ENCODE measurements around the gene TARS2. TPM values are rescaled to one million over a fixed set of nuclear protein-coding genes. Genes with fewer than 3 reads are reported as not detected.

TARS2 gene
- total and polyA plus RNA-seq, 2 donors from 2014 or later = 20.4 to 25.6 TPM

DNA sequence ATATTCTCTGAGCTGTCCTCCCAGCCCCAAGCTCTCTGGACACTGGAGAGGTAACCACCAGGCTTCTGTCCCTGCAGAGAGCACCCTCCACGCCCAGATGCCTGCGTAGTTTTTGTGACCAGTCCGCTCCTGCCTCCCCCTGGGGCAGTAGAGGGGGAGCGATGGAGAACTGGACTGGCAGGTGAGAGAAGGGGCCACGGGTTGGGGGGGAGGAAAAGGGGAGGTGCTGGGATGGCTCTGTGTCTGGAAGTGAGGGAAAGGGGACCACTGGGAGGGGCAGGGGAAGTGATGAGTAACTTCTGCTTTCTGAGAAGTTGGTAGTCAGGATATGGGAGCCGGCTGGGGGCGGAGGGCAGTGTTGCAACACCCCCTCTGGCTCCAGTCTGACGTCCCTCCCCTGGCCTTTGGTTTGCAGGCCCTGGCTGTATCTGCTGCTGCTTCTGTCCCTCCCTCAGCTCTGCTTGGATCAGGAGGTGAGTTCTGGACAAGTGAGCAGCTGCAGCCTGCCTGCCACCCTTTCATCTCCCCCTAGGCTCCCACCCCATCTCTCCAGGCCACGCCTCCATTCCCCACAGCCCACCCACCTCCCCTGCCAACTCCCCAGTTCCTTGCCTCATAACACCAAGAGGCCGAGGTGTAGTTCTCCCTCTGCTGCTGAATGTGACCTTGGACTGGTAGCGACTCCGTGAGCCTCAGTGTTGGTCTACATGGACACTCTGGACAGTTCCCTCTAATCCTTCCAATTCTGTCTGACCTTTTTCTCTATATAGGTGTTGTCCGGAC is 65.1 kb downstream of the TARS2 start:
- peaks cover 0 to 14% (median 7%) of the 10 kb centered on the region in 3 donors for H3K4me1 ChIP-seq (ENCODE audit: control insufficient read depth in 2 of 3, insufficient read depth in 2 of 3, low read depth in 1 of 3, low read length in 3 of 3)

DNA sequence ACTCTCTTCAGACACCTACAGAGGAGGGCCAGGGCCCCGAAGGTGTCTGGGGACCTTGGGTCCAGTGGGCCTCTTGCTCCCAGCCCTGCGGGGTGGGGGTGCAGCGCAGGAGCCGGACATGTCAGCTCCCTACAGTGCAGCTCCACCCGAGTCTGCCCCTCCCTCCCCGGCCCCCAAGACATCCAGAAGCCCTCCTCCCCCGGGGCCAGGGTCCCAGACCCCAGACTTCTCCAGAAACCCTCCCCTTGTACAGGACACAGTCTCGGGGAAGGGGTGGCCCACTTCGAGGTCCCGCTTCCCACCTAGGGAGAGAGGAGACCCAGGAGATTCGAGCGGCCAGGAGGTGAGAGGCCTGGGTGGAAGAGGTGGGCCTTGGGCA is 65.7 kb downstream of the TARS2 start:
- Histone ChIP-seq H3K27me3 (ENCODE audit: control insufficient read depth, insufficient read depth, low read length) (no peaks in the 10 kb centered on the region), H3K27ac (ENCODE audit: low read depth in 2 of 2, low read length in 2 of 2) (peak overlapping the region in 1 of 2 donors; percentile 69), H3K9me3 (ENCODE audit: control insufficient read depth in 2 of 3, insufficient read depth in 1 of 3, low read length in 3 of 3) (no peaks in the 10 kb centered on the region), H3K9ac (ENCODE audit: low read length in 3 of 3) (no peak overlapping the region), H3K4me3 (ENCODE audit: low read length in 3 of 3) (no peak overlapping the region), H3K4me1 (ENCODE audit: control insufficient read depth in 2 of 3, insufficient read depth in 2 of 3, low read depth in 1 of 3, low read length in 3 of 3) (peaks cover 0 to 14% (median 7%) of the 10 kb centered on the region in 3 donors), H3K36me3 (ENCODE audit: control insufficient read depth in 2 of 3, insufficient read depth in 3 of 3, low read length in 3 of 3) (peaks cover 4 to 5% (median 4%) of the 10 kb centered on the region in 3 donors)
- FAIRE-seq (no peak), DNase-seq (peak in 1 of 5 donors; percentile 58)
- intact Hi-C loops (cut with DNase I) = no loop called here
- TF ChIP-seq, protein P1, sequence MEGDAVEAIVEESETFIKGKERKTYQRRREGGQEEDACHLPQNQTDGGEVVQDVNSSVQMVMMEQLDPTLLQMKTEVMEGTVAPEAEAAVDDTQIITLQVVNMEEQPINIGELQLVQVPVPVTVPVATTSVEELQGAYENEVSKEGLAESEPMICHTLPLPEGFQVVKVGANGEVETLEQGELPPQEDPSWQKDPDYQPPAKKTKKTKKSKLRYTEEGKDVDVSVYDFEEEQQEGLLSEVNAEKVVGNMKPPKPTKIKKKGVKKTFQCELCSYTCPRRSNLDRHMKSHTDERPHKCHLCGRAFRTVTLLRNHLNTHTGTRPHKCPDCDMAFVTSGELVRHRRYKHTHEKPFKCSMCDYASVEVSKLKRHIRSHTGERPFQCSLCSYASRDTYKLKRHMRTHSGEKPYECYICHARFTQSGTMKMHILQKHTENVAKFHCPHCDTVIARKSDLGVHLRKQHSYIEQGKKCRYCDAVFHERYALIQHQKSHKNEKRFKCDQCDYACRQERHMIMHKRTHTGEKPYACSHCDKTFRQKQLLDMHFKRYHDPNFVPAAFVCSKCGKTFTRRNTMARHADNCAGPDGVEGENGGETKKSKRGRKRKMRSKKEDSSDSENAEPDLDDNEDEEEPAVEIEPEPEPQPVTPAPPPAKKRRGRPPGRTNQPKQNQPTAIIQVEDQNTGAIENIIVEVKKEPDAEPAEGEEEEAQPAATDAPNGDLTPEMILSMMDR (IDR thresholded peaks at IDR 0.05; ENCODE audit: borderline replicate concordance, extremely low read depth, insufficient read depth) = no peak

More for the DNA sequence above, 65.1 kb downstream of the TARS2 start:
- TF ChIP-seq, protein P1 (IDR thresholded peaks at IDR 0.05; ENCODE audit: borderline replicate concordance, extremely low read depth, insufficient read depth) = no peak
- intact Hi-C loops (cut with DNase I) = no loop called here
- no peak overlapping the region for H3K4me3 ChIP-seq (ENCODE audit: low read length in 3 of 3)
- peaks cover 4 to 5% (median 4%) of the 10 kb centered on the region in 3 donors for H3K36me3 ChIP-seq (ENCODE audit: control insufficient read depth in 2 of 3, insufficient read depth in 3 of 3, low read length in 3 of 3)
- peak; percentile 73 to 95 (median 82) for DNase-seq
- peak overlapping the region in 1 of 2 donors; percentile 85 for H3K27ac ChIP-seq (ENCODE audit: low read depth in 2 of 2, low read length in 2 of 2)
- no peak for FAIRE-seq
- H3K9ac ChIP-seq (ENCODE audit: low read length in 3 of 3) = no peak overlapping the region
- H3K9me3 ChIP-seq (ENCODE audit: control insufficient read depth in 2 of 3, insufficient read depth in 1 of 3, low read length in 3 of 3) = no peaks in the 10 kb centered on the region
- no peaks in the 10 kb centered on the region for H3K27me3 ChIP-seq (ENCODE audit: control insufficient read depth, insufficient read depth, low read length)

DNA sequence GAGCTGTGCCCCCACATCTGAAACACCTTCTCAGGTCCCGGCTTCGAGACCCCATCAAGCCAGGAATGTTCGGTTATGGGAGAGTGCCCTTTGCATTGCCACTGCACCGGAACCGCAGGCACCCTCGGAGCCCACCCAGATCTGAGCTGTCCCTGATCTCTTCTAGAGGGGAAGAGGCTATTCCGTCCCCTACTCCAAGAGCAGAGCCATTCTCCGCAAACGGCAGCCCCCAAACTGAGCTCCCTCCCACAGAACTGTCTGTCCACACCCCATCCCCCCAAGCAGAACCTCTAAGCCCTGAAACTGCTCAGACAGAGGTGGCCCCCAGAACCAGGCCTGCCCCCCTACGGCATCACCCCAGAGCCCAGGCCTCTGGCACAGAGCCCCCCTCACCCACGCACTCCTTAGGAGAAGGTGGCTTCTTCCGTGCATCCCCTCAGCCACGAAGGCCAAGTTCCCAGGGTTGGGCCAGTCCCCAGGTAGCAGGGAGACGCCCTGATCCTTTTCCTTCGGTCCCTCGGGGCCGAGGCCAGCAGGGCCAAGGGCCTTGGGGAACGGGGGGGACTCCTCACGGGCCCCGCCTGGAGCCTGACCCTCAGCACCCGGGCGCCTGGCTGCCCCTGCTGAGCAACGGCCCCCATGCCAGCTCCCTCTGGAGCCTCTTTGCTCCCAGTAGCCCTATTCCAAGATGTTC is 66.3 kb downstream of the TARS2 start:
- TF ChIP-seq, protein P1 (IDR thresholded peaks at IDR 0.05; ENCODE audit: borderline replicate concordance, extremely low read depth, insufficient read depth) = no peak
- Histone ChIP-seq H3K4me3 (ENCODE audit: low read length in 3 of 3) (no peak overlapping the region), H3K9ac (ENCODE audit: low read length in 3 of 3) (no peak overlapping the region), H3K4me1 (ENCODE audit: control insufficient read depth in 2 of 3, insufficient read depth in 2 of 3, low read depth in 1 of 3, low read length in 3 of 3) (peaks cover 0 to 12% (median 7%) of the 10 kb centered on the region in 3 donors), H3K9me3 (ENCODE audit: control insufficient read depth in 2 of 3, insufficient read depth in 1 of 3, low read length in 3 of 3) (no peaks in the 10 kb centered on the region), H3K27me3 (ENCODE audit: control insufficient read depth, insufficient read depth, low read length) (no peaks in the 10 kb centered on the region), H3K27ac (ENCODE audit: low read depth in 2 of 2, low read length in 2 of 2) (no peak overlapping the region), H3K36me3 (ENCODE audit: control insufficient read depth in 2 of 3, insufficient read depth in 3 of 3, low read length in 3 of 3) (peaks cover 4 to 5% (median 4%) of the 10 kb centered on the region in 3 donors)
- no peak for FAIRE-seq
- intact Hi-C loops (cut with DNase I) = no loop called here
- no peak for DNase-seq

Data from kidney (tissue), 14 donors.